Calu3 (cell line): ENCODE measurements around the gene VNN1. TPM values are rescaled to one million over a fixed set of nuclear protein-coding genes. Genes with fewer than 3 reads are reported as not detected.

Experiments
- BruUV-seq: library from RNA; stranded (reverse); fragments of 400-500 nt; replicated peaks from 2 replicates; lab custom pipeline; 2021; lab: Mats Ljungman, UMichigan
- CTCF ChIA-PET: fragments of 300-600 bp; sonication (Branson Sonifier 250); formaldehyde crosslinking; loops from one replicate; lab custom pipeline; 2022; ENCODE audit warnings: antibody characterized with exemption; lab: Charles Lee
- DNase-seq: peaks from one replicate; pipeline ENCODE4 v3.0.0; 2022
- H3K27ac Mint-ChIP-seq: one replicate; pipeline ENCODE4 v1.8.0; 2022; ENCODE audit warnings: mixed read lengths; ENCODE audit not compliant: unreplicated experiment
- H3K27me3 Mint-ChIP-seq: one replicate; pipeline ENCODE4 v1.8.0; 2022; ENCODE audit warnings: mixed read lengths; ENCODE audit not compliant: unreplicated experiment
- H3K36me3 Mint-ChIP-seq: one replicate; pipeline ENCODE4 v1.8.0; 2022; ENCODE audit warnings: mild to moderate bottlenecking, moderate library complexity, mixed read lengths; ENCODE audit not compliant: insufficient read depth, unreplicated experiment
- H3K4me1 Mint-ChIP-seq: one replicate; pipeline ENCODE4 v1.8.0; 2022; ENCODE audit warnings: mild to moderate bottlenecking, low read depth, mixed read lengths; ENCODE audit not compliant: unreplicated experiment
- H3K4me3 Mint-ChIP-seq: one replicate; pipeline ENCODE4 v1.8.0; 2022; ENCODE audit warnings: mild to moderate bottlenecking, low read depth, moderate library complexity, mixed read lengths; ENCODE audit not compliant: unreplicated experiment
- H3K9me3 Mint-ChIP-seq: one replicate; pipeline ENCODE4 v1.8.0; 2022; ENCODE audit warnings: low read depth, mixed read lengths; ENCODE audit not compliant: unreplicated experiment
- CTCF ChIP-seq: fragments of 200-600 bp; IDR thresholded peaks from one replicate; pipeline ENCODE4 v1.8.0; 2022; ENCODE audit warnings: antibody characterized with exemption; ENCODE audit not compliant: unreplicated experiment
- intact Hi-C: fragments of 100-400 bp; cut with micrococcal nuclease; formaldehyde crosslinking; loops from one replicate; pipeline ENCODE4 v1.10.0; 2022; ENCODE audit not compliant: unreplicated experiment
- total RNA-seq: library from RNA; stranded (reverse); gene quantifications from 2 replicates; pipeline ENCODE4 v1.2.3, GENCODE V29; 2022

The VNN1 gene
- total RNA-seq, 1 experiment from 2014 or later: 13.3 TPM

GRCh38 chr6:132695773-132696172, 18.1 kb downstream of the VNN1 start:
- CTCF ChIA-PET: interaction anchor here (0.6 kb wide), 2 partner anchors 796 to 1452 kb away, joined by 3 to 5 read pairs; no protein-coding TSS in a partner anchor
- peak overlapping the region; percentile 13 for H3K27ac Mint-ChIP-seq
- peaks cover 10% of the 10 kb centered on the region for H3K36me3 Mint-ChIP-seq
- DNase-seq: no peak
- H3K9me3 Mint-ChIP-seq: peaks cover 10% of the 10 kb centered on the region
- TF ChIP-seq CTCF: no peak
- no peaks in the 10 kb centered on the region for H3K27me3 Mint-ChIP-seq
- intact Hi-C loops: no loop called here
- peaks cover 28% of the 10 kb centered on the region for H3K4me1 Mint-ChIP-seq
- BruUV-seq: no TSS peak
- H3K4me3 Mint-ChIP-seq: no peak overlapping the region

GRCh38 chr6:132693478-132693877, 20.4 kb downstream of the VNN1 start:
- no peak overlapping the region for H3K4me3 Mint-ChIP-seq
- no peak for TF ChIP-seq CTCF
- H3K9me3 Mint-ChIP-seq: peaks cover 13% of the 10 kb centered on the region
- peaks cover 10% of the 10 kb centered on the region for H3K36me3 Mint-ChIP-seq
- CTCF ChIA-PET: interaction anchor here (1.3 kb wide), 1 partner anchor 19 kb away, joined by 3 read pairs; no protein-coding TSS in a partner anchor
- H3K27me3 Mint-ChIP-seq: no peaks in the 10 kb centered on the region
- intact Hi-C loops: no loop called here
- BruUV-seq: no TSS peak
- peaks cover 47% of the 10 kb centered on the region for H3K4me1 Mint-ChIP-seq
- H3K27ac Mint-ChIP-seq: no peak overlapping the region
- no peak for DNase-seq

- no peak for DNase-seq
- TF ChIP-seq CTCF: no peak
- CTCF ChIA-PET: no interaction called here
- no TSS peak for BruUV-seq
- Mint-ChIP-seq H3K27me3 (no peaks in the 10 kb centered on the region), H3K4me3 (no peak overlapping the region), H3K9me3 (peaks cover 4% of the 10 kb centered on the region), H3K4me1 (peaks cover 60% of the 10 kb centered on the region), H3K36me3 (peaks cover 19% of the 10 kb centered on the region), H3K27ac (no peak overlapping the region)
- intact Hi-C loops: no loop called here
These were observed 23.2 kb downstream of the VNN1 start for GRCh38 chr6:132690678-132691077.

GRCh38 chr6:132687306-132687705, 26.5 kb downstream of the VNN1 start:
- CTCF ChIA-PET: interaction anchor here (0.9 to 3.0 kb wide), 4 partner anchors 17 to 48 kb away, joined by 3 to 10 read pairs (median 6); no protein-coding TSS in a partner anchor
- peak overlapping the region; percentile 96 for H3K27ac Mint-ChIP-seq

More at GRCh38 chr6:132687306-132687705, 26.5 kb downstream of the VNN1 start:
- H3K9me3 Mint-ChIP-seq: peaks cover 5% of the 10 kb centered on the region
- DNase-seq: peak; percentile 28
- no TSS peak for BruUV-seq
- peaks cover 27% of the 10 kb centered on the region for H3K36me3 Mint-ChIP-seq
- peaks cover 53% of the 10 kb centered on the region for H3K4me1 Mint-ChIP-seq
- H3K27me3 Mint-ChIP-seq: no peaks in the 10 kb centered on the region
- TF ChIP-seq CTCF: no peak
- H3K4me3 Mint-ChIP-seq: peak overlapping the region; percentile 53
- intact Hi-C loops: loop anchor here (2.0 to 5.0 kb wide), 2 partner anchors 25 to 75 kb away; no protein-coding TSS in a partner anchor
